GM12891 (cell line): Measurements from ENCODE around the gene STAC2.

Experiments used
- POLR2A ChIP-seq: IDR thresholded peaks from 2 replicates; pipeline ENCODE4 v1.6.1; 2011; ENCODE audit warnings: low read depth, low read length, control low read depth
- POLR2AphosphoS5 ChIP-seq: IDR thresholded peaks from 2 replicates; pipeline ENCODE4 v1.6.1; 2011; ENCODE audit warnings: low read depth, low read length, control low read depth
- TAF1 ChIP-seq: IDR thresholded peaks from 2 replicates; pipeline ENCODE4 v1.6.1; 2011; ENCODE audit warnings: low read depth, low read length, control low read depth

DNA sequence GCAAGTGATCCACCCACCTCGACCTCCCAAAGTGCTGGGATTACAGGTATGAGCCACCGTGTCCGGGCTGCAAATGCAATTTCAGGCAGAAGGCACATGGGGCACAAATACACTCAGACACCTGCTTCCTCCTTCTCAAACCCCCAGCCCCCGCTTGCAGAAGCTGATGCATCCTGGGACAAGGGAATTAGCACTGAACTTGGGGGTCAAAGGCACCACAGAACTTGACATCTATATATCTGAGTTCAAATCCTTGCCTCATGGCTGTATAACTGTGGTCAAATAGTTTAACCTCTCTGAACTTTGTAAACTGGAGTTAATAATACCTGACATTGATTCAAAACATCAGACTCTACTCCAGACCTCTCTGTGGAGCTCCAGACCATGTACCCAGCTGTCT is 55.6 kb downstream of the STAC2 start:
- TF ChIP-seq TAF1 (no peak), POLR2A (no peak), POLR2AphosphoS5 (no peak)
